Central memory CD8-positive, alpha-beta T cell (primary cell): ENCODE measurements around the gene RNF180.

ENCODE experiments used
- ATAC-seq: fragments of 150-1000 bp; cut with Tn5 transposase; replicated peaks from 2 replicates; pipeline ENCODE4 v1.10.0; 2022; ENCODE audit warnings: mild to moderate bottlenecking, moderate FRiP score, moderate number of reproducible peaks; ENCODE audit not compliant: poor library complexity, severe bottlenecking; ENCODE audit errors: extremely low read depth
- DNase-seq, 2 donors: peaks; one replicate each; pipeline ENCODE4 v3.0.0; 2021; ENCODE audit warnings: low spot score in 2 of 2
- H3K27ac Mint-ChIP-seq: one replicate; pipeline ENCODE4 v1.8.0; 2022; ENCODE audit warnings: low read depth, mild to moderate bottlenecking, moderate library complexity, mixed read lengths
- H3K27me3 Mint-ChIP-seq: one replicate; pipeline ENCODE4 v1.8.0; 2022; ENCODE audit warnings: mixed read lengths
- H3K36me3 Mint-ChIP-seq: one replicate; pipeline ENCODE4 v1.8.0; 2022; ENCODE audit warnings: mild to moderate bottlenecking, moderate library complexity, mixed read lengths; ENCODE audit not compliant: insufficient read depth
- H3K4me1 Mint-ChIP-seq: one replicate; pipeline ENCODE4 v1.8.0; 2022; ENCODE audit warnings: mixed read lengths
- H3K4me3 Mint-ChIP-seq: one replicate; pipeline ENCODE4 v1.8.0; 2022; ENCODE audit warnings: mild to moderate bottlenecking, moderate library complexity, mixed read lengths
- H3K9me3 Mint-ChIP-seq: one replicate; pipeline ENCODE4 v1.8.0; 2022; ENCODE audit warnings: mixed read lengths

RNF180 gene

DNA sequence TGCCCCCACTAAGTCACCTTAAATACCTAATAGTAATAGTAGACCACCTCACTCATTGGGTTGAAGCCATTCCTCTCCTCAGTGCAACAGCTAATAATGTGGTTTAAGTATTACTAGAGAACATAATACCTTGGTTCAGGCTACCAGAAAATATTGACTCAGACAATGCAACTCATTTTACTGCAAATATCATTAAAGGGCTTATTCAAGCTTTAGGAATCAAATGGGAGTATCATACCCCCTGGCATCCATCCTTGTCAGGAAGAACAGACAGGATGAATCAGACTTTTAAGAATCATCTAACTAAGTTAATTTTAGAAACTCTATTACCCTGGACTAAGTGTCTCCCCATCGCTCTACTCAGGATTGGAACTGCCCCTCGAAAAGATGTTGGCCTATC, 6.8 kb upstream of the RNF180 start:
- H3K36me3 Mint-ChIP-seq: peaks cover 2% of the 10 kb centered on the region
- no peak for DNase-seq
- no peaks in the 10 kb centered on the region for H3K4me1 Mint-ChIP-seq
- no peak overlapping the region for H3K4me3 Mint-ChIP-seq
- no peak overlapping the region for H3K27ac Mint-ChIP-seq
- ATAC-seq: no peak
- H3K9me3 Mint-ChIP-seq: peaks cover 20% of the 10 kb centered on the region
- H3K27me3 Mint-ChIP-seq: peaks cover under 1% of the 10 kb centered on the region

DNA sequence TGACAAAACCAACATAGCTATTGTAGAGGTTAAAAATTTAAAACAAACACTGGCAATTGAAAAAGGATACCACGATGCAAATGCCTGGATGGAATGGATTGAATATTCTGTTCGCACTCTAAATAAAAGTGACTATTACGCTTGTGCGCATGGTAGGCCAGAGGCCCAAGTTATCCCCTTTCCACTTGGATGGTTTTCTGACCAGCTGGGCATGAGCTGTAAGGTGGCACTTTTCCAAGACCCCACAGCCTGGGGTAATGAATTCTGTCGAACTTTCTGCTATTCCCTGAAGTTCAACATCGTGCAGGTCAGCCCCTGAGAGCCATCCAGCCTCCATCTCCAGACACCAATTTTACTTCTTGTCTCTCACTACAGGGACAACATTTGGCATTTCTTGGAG, 5.4 kb upstream of the RNF180 start:
- H3K4me1 Mint-ChIP-seq: no peaks in the 10 kb centered on the region

DNA sequence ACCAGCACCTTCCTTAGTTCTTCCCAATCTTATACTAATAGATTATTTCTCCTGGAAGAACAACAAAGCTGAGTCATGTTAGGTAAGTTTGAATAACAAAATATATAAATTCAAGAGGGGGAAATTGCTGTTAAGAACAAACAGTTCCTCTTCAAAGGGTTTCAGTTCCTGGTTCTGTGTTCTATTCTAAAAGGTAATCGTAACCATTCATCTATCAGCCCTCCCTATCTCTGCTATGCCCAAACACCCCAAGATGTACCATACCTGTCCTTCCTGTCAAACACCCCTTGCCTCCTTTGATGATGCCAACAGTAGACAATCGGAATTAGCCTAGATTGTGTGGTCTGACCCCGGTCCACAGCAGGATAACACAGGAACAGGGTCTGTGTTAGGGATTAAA, 4.2 kb upstream of the RNF180 start:
- Mint-ChIP-seq H3K4me3 (no peak overlapping the region), H3K4me1 (no peaks in the 10 kb centered on the region), H3K27me3 (peaks cover 18% of the 10 kb centered on the region), H3K9me3 (peaks cover 10% of the 10 kb centered on the region), H3K27ac (no peak overlapping the region), H3K36me3 (peaks cover 2% of the 10 kb centered on the region)
- no peak for DNase-seq
- ATAC-seq: no peak

More for the DNA sequence above, 5.4 kb upstream of the RNF180 start:
- DNase-seq (no peak), ATAC-seq (no peak)
- Mint-ChIP-seq H3K4me3 (no peak overlapping the region), H3K27ac (no peak overlapping the region), H3K9me3 (peaks cover 16% of the 10 kb centered on the region), H3K36me3 (peaks cover 2% of the 10 kb centered on the region), H3K27me3 (peaks cover 14% of the 10 kb centered on the region)

DNA sequence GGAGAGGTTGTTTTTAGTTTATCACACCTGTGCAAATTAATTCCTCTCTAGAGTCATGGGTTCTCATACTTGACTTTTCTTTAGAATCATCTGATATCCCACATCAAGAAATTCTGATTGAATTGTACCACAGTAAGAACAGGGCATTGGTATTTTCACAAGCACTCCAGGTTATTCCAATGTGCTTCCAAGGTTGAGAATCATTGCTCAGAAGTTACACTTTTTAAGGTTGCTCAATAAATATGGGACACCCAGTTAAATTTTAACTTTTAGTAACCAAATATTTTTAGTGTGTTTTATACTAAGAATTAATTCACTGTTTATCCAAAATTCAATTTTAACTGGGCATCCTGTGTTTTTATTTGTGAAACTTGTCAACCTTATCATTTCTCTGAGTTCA, 2.5 kb upstream of the RNF180 start:
- peaks cover 2% of the 10 kb centered on the region for H3K36me3 Mint-ChIP-seq
- ATAC-seq (no peak), DNase-seq (no peak)
- H3K4me3 Mint-ChIP-seq: no peak overlapping the region
- H3K27ac Mint-ChIP-seq: no peak overlapping the region
- peaks cover 10% of the 10 kb centered on the region for H3K9me3 Mint-ChIP-seq
- no peaks in the 10 kb centered on the region for H3K4me1 Mint-ChIP-seq
- peaks cover 18% of the 10 kb centered on the region for H3K27me3 Mint-ChIP-seq

DNA sequence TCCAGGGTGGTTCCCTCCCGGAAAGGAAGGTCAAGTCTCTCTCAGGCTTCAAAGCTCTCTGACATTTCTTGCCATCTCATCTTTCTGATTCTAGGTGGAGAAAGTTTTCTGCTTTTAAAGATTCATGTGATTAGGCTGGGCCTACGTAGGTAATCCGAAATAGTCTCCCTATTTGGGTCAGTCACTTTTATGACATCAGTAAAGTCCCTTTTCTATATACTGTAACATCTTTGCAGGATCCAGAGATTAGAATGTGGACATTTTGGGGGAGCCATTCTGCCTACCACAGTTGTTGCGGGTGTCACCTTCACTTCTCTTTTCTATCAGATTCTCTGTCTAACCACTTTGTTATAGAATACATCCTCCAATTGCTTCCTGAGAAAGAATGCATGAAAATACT, 1.9 kb upstream of the RNF180 start:
- H3K4me3 Mint-ChIP-seq: no peak overlapping the region
- H3K27me3 Mint-ChIP-seq: peaks cover 18% of the 10 kb centered on the region
- DNase-seq (no peak), ATAC-seq (no peak)
- H3K36me3 Mint-ChIP-seq: peaks cover 2% of the 10 kb centered on the region
- no peaks in the 10 kb centered on the region for H3K4me1 Mint-ChIP-seq
- H3K27ac Mint-ChIP-seq: no peak overlapping the region
- peaks cover 10% of the 10 kb centered on the region for H3K9me3 Mint-ChIP-seq

DNA sequence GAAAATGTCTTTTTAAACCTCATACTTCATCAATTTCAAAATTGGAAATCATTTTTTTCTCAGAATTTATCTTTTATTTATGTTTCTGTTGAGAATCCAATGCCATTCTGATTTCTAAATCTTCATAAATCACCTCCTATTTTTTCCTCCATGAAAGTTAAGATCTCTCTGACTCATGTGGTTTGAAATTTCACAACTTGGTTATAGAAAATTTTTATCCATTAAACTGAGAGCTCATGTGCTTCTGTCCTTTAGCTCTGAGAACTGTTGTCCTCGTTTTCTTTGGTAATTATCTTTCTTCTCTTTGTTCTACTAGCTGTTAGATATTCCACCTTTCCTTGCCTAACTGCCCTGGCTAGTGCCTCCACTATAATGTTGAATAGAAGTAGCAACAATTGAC, 1.5 kb upstream of the RNF180 start:
- H3K36me3 Mint-ChIP-seq: peaks cover 2% of the 10 kb centered on the region
- no peak overlapping the region for H3K27ac Mint-ChIP-seq
- ATAC-seq: no peak

DNA sequence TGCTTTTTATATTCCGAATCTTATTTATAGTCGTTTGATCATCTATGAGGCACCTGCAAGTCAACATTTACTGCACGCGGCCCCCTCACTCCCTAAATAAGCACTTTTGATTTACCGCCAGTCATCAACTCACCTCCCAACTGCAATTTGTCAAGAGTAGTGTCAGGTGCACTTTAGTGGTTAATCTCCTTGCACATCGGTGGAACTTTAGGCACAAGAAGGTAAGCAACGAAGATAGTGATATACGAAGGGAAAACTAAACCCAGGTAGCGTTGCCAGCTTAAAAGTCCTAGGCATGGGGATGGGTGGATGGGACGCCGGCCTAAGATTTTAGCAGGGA, 513 bp upstream of the RNF180 start:
- no peak for ATAC-seq
- Mint-ChIP-seq H3K27me3 (peaks cover 18% of the 10 kb centered on the region), H3K4me1 (no peaks in the 10 kb centered on the region), H3K27ac (no peak overlapping the region), H3K36me3 (peaks cover 2% of the 10 kb centered on the region), H3K9me3 (peaks cover 10% of the 10 kb centered on the region), H3K4me3 (no peak overlapping the region)
- DNase-seq: no peak

More for the DNA sequence above, 1.5 kb upstream of the RNF180 start:
- Mint-ChIP-seq H3K4me3 (no peak overlapping the region), H3K9me3 (peaks cover 10% of the 10 kb centered on the region), H3K27me3 (peaks cover 18% of the 10 kb centered on the region), H3K4me1 (no peaks in the 10 kb centered on the region)
- DNase-seq: no peak

DNA sequence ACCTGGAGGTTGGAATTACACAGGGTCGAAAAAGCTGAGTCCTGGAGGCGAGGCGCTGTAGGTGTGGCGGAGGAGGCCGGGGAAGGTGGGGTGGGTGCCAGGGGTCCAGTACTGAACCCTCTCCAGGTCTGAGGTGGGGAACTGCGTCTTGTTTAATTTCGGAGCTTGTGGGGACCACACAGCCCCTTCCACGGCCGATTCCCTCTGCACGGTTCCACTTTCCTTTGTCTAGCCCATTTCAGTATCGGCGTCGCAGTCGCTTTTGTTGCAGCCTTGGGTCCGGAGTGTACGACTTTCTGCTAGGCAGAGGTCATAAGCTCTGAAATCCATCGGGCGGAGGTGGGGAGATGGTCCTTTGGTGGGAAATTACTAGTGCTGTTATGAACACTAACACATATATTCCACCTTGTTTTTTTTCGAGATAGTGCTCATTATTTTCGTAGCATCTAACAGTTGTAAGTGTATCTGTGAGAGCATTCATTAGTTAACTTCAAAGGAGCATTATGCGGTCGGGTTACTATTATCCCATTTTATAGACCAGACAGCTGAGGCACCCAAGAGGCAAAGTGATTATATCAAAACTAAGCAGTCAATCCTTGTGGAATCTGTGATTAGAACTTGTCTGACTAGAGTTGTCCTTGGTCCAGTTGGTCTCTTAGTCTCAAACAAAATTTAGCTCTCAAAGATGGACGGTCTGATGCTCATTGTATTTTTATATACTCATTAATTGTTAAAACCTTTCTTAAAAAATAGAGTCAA, 737 bp downstream of the RNF180 start:
- Mint-ChIP-seq H3K4me3 (no peak overlapping the region), H3K4me1 (no peaks in the 10 kb centered on the region), H3K27ac (no peak overlapping the region), H3K27me3 (peaks cover 18% of the 10 kb centered on the region), H3K36me3 (peaks cover 2% of the 10 kb centered on the region), H3K9me3 (peaks cover 10% of the 10 kb centered on the region)
- no peak for DNase-seq
- ATAC-seq: no peak

DNA sequence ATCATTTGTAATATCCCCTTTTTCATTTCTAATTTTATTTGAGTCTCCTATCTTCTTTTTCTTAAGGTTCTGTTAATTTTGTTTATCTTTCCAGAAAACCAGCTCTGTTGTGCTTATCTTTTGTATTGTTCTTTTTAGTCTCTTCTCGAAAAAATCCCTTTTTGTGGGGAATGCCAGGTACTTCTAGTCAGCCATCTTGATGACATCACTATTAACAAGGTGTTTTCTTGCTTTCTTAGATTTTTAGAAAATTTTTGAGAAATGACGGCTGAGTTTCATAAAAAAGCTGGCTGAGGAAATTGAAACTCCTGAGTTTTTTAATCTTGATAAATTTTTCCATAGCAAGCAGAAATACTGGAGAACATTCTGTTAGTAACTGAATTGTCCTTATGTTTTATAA, 10.7 kb downstream of the RNF180 start:
- no peak overlapping the region for H3K27ac Mint-ChIP-seq
- H3K9me3 Mint-ChIP-seq: peaks cover 3% of the 10 kb centered on the region
- DNase-seq (no peak), ATAC-seq (no peak)
- no peak overlapping the region for H3K4me3 Mint-ChIP-seq
- H3K36me3 Mint-ChIP-seq: no peaks in the 10 kb centered on the region
- no peaks in the 10 kb centered on the region for H3K27me3 Mint-ChIP-seq
- no peaks in the 10 kb centered on the region for H3K4me1 Mint-ChIP-seq

DNA sequence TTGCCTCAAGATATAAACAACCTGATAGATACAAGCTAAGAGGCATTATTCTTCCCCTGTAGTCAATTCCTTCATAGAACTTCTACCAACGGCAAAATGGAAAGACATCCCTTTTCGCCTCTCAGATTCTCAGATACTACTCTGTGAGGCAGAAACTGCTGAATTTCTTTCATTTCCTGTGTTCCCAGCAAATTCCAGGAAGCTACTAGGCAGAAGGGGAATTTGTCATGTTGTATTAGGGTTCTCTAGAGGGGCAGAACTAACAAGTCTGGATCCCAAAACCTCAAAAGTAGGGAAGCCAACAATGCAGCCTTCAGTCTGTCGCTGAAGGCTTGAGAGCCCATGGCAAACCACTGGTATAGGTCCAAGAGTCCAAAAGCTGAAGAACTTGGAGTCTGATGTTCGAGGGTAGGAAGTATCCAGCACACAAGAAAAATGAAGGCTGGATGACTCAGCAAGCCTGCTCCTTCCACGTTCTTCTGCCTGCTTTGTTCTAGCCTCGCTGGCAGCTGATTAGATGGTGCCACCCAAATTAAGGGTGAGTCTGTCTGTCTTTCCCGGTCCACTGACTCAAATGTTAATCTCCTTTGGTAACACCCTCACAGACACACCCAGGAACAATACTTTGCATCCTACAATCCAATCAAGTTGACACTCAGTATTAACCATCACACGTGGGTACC, 15.2 kb downstream of the RNF180 start:
- peaks cover 3% of the 10 kb centered on the region for H3K9me3 Mint-ChIP-seq
- DNase-seq: no peak

DNA sequence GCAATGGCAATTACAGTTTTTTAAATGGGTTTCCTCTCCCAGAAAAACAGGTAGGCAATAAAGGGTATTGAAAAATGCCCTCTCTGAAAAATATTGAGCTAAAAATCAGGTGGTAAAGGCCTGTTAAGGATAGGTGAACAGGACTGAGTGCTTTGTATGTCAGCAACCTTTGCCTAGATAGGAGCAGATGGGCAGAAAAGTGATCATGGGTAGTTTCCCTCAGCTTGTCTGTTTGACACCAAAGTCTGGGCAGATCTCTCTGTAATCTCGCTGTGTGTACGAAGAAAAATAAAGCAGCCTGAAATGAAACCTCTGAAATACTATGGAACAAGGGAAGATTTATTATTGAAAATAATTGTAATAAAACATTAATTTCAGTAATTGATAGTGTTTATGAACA, 15.8 kb downstream of the RNF180 start:
- Mint-ChIP-seq H3K9me3 (peaks cover 3% of the 10 kb centered on the region), H3K27ac (no peak overlapping the region), H3K4me1 (no peaks in the 10 kb centered on the region), H3K4me3 (no peak overlapping the region), H3K36me3 (no peaks in the 10 kb centered on the region), H3K27me3 (no peaks in the 10 kb centered on the region)
- ATAC-seq: no peak
- no peak for DNase-seq

More for the DNA sequence above, 15.2 kb downstream of the RNF180 start:
- Mint-ChIP-seq H3K4me1 (no peaks in the 10 kb centered on the region), H3K4me3 (no peak overlapping the region), H3K36me3 (no peaks in the 10 kb centered on the region), H3K27ac (no peak overlapping the region), H3K27me3 (no peaks in the 10 kb centered on the region)
- ATAC-seq: no peak

DNA sequence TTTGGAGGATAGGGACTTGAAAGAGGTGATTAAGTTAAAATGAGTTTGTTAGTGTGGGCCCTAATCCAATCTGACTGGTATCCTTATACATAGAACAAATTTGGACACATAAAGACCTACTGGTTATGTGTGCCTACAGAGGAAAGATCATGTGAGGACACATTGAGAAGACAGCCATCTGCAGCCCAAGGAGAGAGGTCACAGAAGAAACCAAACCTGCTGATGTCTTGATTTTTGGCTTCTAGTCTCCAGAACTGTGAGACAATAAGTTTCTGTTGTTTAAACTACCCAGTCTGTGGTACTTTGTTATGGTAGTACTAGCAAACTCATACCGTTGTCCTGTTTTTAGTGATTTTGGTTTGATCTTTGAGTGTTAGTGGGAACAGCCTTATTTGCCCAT, 18.3 kb downstream of the RNF180 start:
- no peaks in the 10 kb centered on the region for H3K9me3 Mint-ChIP-seq
- H3K36me3 Mint-ChIP-seq: no peaks in the 10 kb centered on the region
- no peak overlapping the region for H3K4me3 Mint-ChIP-seq
- ATAC-seq: no peak
- H3K27me3 Mint-ChIP-seq: no peaks in the 10 kb centered on the region
- no peaks in the 10 kb centered on the region for H3K4me1 Mint-ChIP-seq
- DNase-seq: no peak
- no peak overlapping the region for H3K27ac Mint-ChIP-seq

DNA sequence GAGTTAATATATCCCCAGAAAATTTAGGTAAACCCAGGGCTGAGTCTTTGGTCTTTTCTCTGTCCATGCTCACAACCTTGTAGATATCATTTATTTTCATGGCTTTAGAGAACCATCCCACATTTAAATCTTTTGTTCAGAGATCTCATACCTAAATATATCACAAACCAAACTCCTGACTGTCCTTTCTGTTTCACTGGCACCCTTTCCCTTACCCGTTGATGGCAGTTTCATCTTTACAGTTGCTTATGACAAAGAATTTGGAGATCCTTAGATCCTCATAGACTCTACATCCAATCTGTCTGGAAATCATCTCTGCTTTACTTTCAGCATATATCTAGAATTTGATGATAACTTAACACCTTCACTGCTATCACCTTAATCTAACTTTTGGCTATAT, 19.2 kb downstream of the RNF180 start:
- DNase-seq (no peak), ATAC-seq (no peak)
- Mint-ChIP-seq H3K27ac (no peak overlapping the region), H3K27me3 (no peaks in the 10 kb centered on the region), H3K36me3 (no peaks in the 10 kb centered on the region), H3K4me1 (no peaks in the 10 kb centered on the region), H3K9me3 (no peaks in the 10 kb centered on the region), H3K4me3 (no peak overlapping the region)
